UCSD-AML1 (cell line): Measurements from ENCODE around the gene ABHD12.

Experiments
- DNase-seq: peaks from one replicate; lab custom pipeline; 2025; ENCODE audit not compliant: unreplicated experiment; lab: John Stamatoyannopoulos, UW

ABHD12 gene

GRCh38 chr20:25309395-25310267 is 81.0 kb downstream of the ABHD12 start:
- DNase-seq = no peak

GRCh38 chr20:25308671-25309394 is 81.8 kb downstream of the ABHD12 start:
- DNase-seq = no peak

GRCh38 chr20:25308083-25308491 is 82.5 kb downstream of the ABHD12 start:
- DNase-seq = no peak

- no peak for DNase-seq
Observed at GRCh38 chr20:25306991-25307903, 83.4 kb downstream of the ABHD12 start.

- DNase-seq = no peak
Observed at GRCh38 chr20:25304025-25304549, 86.5 kb downstream of the ABHD12 start.

- DNase-seq = no peak
Observed at GRCh38 chr20:25303292-25304024, 87.2 kb downstream of the ABHD12 start.

- DNase-seq = no peak
Observed at GRCh38 chr20:25302596-25302995, 88.0 kb downstream of the ABHD12 start.

GRCh38 chr20:25301357-25301920 is 89.2 kb downstream of the ABHD12 start:
- DNase-seq = no peak

- DNase-seq = no peak
Observed at GRCh38 chr20:25300496-25301170, 90.0 kb downstream of the ABHD12 start.

- DNase-seq = no peak
Observed at GRCh38 chr20:25299806-25300205, 90.8 kb downstream of the ABHD12 start.

GRCh38 chr20:25297141-25297905 is 93.3 kb downstream of the ABHD12 start:
- DNase-seq = no peak

- peak; percentile 15 for DNase-seq
Observed at GRCh38 chr20:25296094-25297093, 94.2 kb downstream of the ABHD12 start.

GRCh38 chr20:25295386-25296093 is 95.1 kb downstream of the ABHD12 start:
- no peak for DNase-seq

- peak; percentile 42 for DNase-seq
Observed at GRCh38 chr20:25294459-25295385, 95.9 kb downstream of the ABHD12 start.

GRCh38 chr20:25293910-25294458 is 96.7 kb downstream of the ABHD12 start:
- DNase-seq = no peak
